Psoas muscle (tissue), 8 donors: ENCODE measurements around the gene OR2S2. TPM values are rescaled to one million over a fixed set of nuclear protein-coding genes. Genes with fewer than 3 reads are reported as not detected.
A peak's percentile ranks its signal among the peaks of the same experiment; 100 is the strongest.

Experiments used
- ATAC-seq, 4 donors: fragments of 200-7000 bp; cut with Tn5 transposase; one replicate each; pipeline ENCODE4 v1.9.1; 2020; ENCODE audit warnings: moderate library complexity in 3 of 4, mild to moderate bottlenecking in 2 of 4
- DNase-seq, 2 donors: peaks; one replicate each; pipeline ENCODE4 v3.0.0-alpha.2; 2020
- H3K27ac ChIP-seq: fragments of 200-600 bp; one replicate; pipeline ENCODE4 v1.8.0; 2022
- H3K27me3 ChIP-seq, 3 donors: fragments of 200-600 bp in 1 of 3; one replicate each; pipeline versions ENCODE4 v1.6.1 to v1.8.0; 2013 to 2022; ENCODE audit warnings: low read length in 2 of 3, mild to moderate bottlenecking in 2 of 3, moderate library complexity in 1 of 3; ENCODE audit not compliant: insufficient read depth in 3 of 3
- H3K36me3 ChIP-seq, 2 donors: fragments of 200-600 bp in 1 of 2; one replicate each; pipeline versions ENCODE4 v1.6.1 to v1.8.0; 2013 to 2022; ENCODE audit warnings: low read depth in 1 of 2, mild to moderate bottlenecking in 1 of 2, moderate library complexity in 1 of 2; ENCODE audit not compliant: insufficient read depth in 1 of 2
- H3K4me1 ChIP-seq: fragments of 200-600 bp; one replicate; pipeline ENCODE4 v1.8.0; 2022
- H3K4me3 ChIP-seq: fragments of 200-600 bp; one replicate; pipeline ENCODE4 v1.8.0; 2022; ENCODE audit warnings: mild to moderate bottlenecking
- H3K9me3 ChIP-seq: fragments of 200-600 bp; one replicate; pipeline ENCODE4 v1.8.0; 2022
- CTCF ChIP-seq: fragments of 200-600 bp; IDR thresholded peaks from one replicate; pipeline ENCODE4 v1.8.0; 2022; ENCODE audit warnings: antibody characterized with exemption
- whole genome bisulfite sequencing, 3 donors: extraction: QIAGEN DNeasy Blood & Tissue Kit; methylation state at CpG; one replicate each; pipeline versions ENCODE4 v1.1.6 to v1.1.7; 2013; 5-methylcytosine and 5-hydroxymethylcytosine counted together
- intact Hi-C, 2 donors: fragments of 100-400 bp; cut with DNase I; formaldehyde crosslinking; loops; one replicate each; pipeline versions ENCODE4 v1.11.0 to v1.14.2; 2022
- polyA plus RNA-seq, 3 donors: library from polyadenylated mRNA; stranded (reverse); fragments of 200-250 nt; gene quantifications; one replicate each; pipeline ENCODE4 v1.2.3, GENCODE V29; 2013
- total RNA-seq, 4 donors: library from RNA; stranded (reverse); fragmentation: NEBNext Ultra II Directional in 2 of 4; extraction: Animal tissue kit (Norgen Biotek cat#: 25700) in 2 of 4; gene quantifications; one replicate each; pipeline versions ENCODE4 v1.2.1 to v1.2.4, GENCODE V29; 2021 to 2023
- donor health status: healthy with polysubstance abuse.
- donor health status: DM: no; HTN: no; CAD: no; lungs with moderate emphysema.
- donor health status: Bipolar disorder and iron deficiency.
- donor health status: healthy.
- donor health status: DM: yes; HTN: yes; CAD: no.
- donor health status: DM: no; HTN: no; CAD: no.
- donor health status: DM: no; HTN: no; CAD: no.
- donor health status: DM: yes; HTN: yes; CAD: no.

OR2S2 gene
- total and polyA plus RNA-seq, 7 donors = not detected

GRCh38 chr9:35976726-35977125, 18.8 kb upstream of the OR2S2 start:
- H3K4me1 ChIP-seq = no peaks in the 10 kb centered on the region
- H3K9me3 ChIP-seq = peaks cover 18% of the 10 kb centered on the region
- H3K4me3 ChIP-seq = no peak overlapping the region
- ATAC-seq (no peak), DNase-seq (no peak)
- no peak overlapping the region for H3K27ac ChIP-seq
- WGBS, 3 donors = 85 to 90% (median 85%) methylated on average over 1 of the region's 1 CpG
- H3K27me3 ChIP-seq = peaks cover 0 to 24% (median 7%) of the 10 kb centered on the region in 3 donors
- intact Hi-C loops = no loop called here
- TF ChIP-seq CTCF = no peak
- no peaks in the 10 kb centered on the region for H3K36me3 ChIP-seq

- ATAC-seq (no peak), DNase-seq (no peak)
- TF ChIP-seq CTCF = no peak
- peaks cover 18% of the 10 kb centered on the region for H3K9me3 ChIP-seq
- H3K4me3 ChIP-seq = no peak overlapping the region
- H3K27me3 ChIP-seq = peaks cover 0 to 27% (median 7%) of the 10 kb centered on the region in 3 donors
- no peaks in the 10 kb centered on the region for H3K4me1 ChIP-seq
- 94 to 97% (median 95%) methylated on average over 1 of the region's 1 CpG for WGBS, 3 donors
- H3K27ac ChIP-seq = no peak overlapping the region
- H3K36me3 ChIP-seq = no peaks in the 10 kb centered on the region
- intact Hi-C loops = no loop called here
Observed at GRCh38 chr9:35974800-35975199, 16.8 kb upstream of the OR2S2 start.

- Histone ChIP-seq H3K4me1 (no peaks in the 10 kb centered on the region), H3K36me3 (no peaks in the 10 kb centered on the region), H3K9me3 (peaks cover 18% of the 10 kb centered on the region), H3K27me3 (peaks cover 0 to 22% (median 7%) of the 10 kb centered on the region in 3 donors), H3K4me3 (peak overlapping the region; percentile 28), H3K27ac (no peak overlapping the region)
- TF ChIP-seq CTCF = no peak
- intact Hi-C loops = no loop called here
- no peak for DNase-seq
- WGBS, 3 donors = 14 to 17% (median 14%) methylated on average over 33 to 35 of the region's 35 CpGs
- peak in 1 of 4 donors; percentile 25 for ATAC-seq
Observed at GRCh38 chr9:35972093-35972492, 14.1 kb upstream of the OR2S2 start.

GRCh38 chr9:35967042-35967441, 9.1 kb upstream of the OR2S2 start:
- Histone ChIP-seq H3K36me3 (no peaks in the 10 kb centered on the region), H3K4me1 (no peaks in the 10 kb centered on the region), H3K27me3 (peaks cover 0 to 14% (median 1%) of the 10 kb centered on the region in 3 donors), H3K4me3 (no peak overlapping the region), H3K9me3 (no peaks in the 10 kb centered on the region), H3K27ac (no peak overlapping the region)
- DNase-seq = no peak
- intact Hi-C loops = no loop called here
- TF ChIP-seq CTCF = no peak
- no peak for ATAC-seq
- WGBS, 3 donors = 43 to 60% (median 44%) methylated on average over 2 of the region's 2 CpGs

- H3K9me3 ChIP-seq = no peaks in the 10 kb centered on the region
- H3K4me3 ChIP-seq = no peak overlapping the region
- peaks cover 0 to 9% (median 2%) of the 10 kb centered on the region in 3 donors for H3K27me3 ChIP-seq
- intact Hi-C loops = no loop called here
- WGBS, 3 donors = 50 to 85% (median 76%) methylated on average over 4 of the region's 4 CpGs
- TF ChIP-seq CTCF = no peak
- DNase-seq (no peak), ATAC-seq (no peak)
- no peaks in the 10 kb centered on the region for H3K36me3 ChIP-seq
- H3K4me1 ChIP-seq = no peaks in the 10 kb centered on the region
- H3K27ac ChIP-seq = no peak overlapping the region
Observed at GRCh38 chr9:35966433-35966832, 8.5 kb upstream of the OR2S2 start.
